ENCODE measurements around the gene VPS13A. TPM values are rescaled to one million over a fixed set of nuclear protein-coding genes. Genes with fewer than 3 reads are reported as not detected.
"Not testable (repeated sequence)": the region's sequence is repeated elsewhere in the genome, so short reads cannot be mapped to it uniquely, and the experiment has no call there.

Gene VPS13A
- polyA plus RNA-seq, 1 donor, result 19.3 TPM

GRCh38 chr9:77426712-77427111 lies 249.4 kb downstream of the VPS13A start:
- DNase-seq, result no peak

GRCh38 chr9:77427256-77427927 lies 250.1 kb downstream of the VPS13A start:
- DNase-seq, result no peak

GRCh38 chr9:77429928-77430327 lies 252.6 kb downstream of the VPS13A start:
- no peak for DNase-seq

GRCh38 chr9:77432053-77432452 lies 254.7 kb downstream of the VPS13A start:
- no peak for DNase-seq

- peak; percentile 72 for DNase-seq
These were observed 256.5 kb downstream of the VPS13A start for GRCh38 chr9:77433675-77434445.

- no peak for DNase-seq
These were observed 257.9 kb downstream of the VPS13A start for GRCh38 chr9:77435277-77435676.

- DNase-seq, result peak; percentile 26
These were observed 258.4 kb downstream of the VPS13A start for GRCh38 chr9:77435688-77436087.

GRCh38 chr9:77438653-77439052 lies 261.3 kb downstream of the VPS13A start:
- no peak for DNase-seq

- peak; percentile 60 for DNase-seq
These were observed 262.7 kb downstream of the VPS13A start for GRCh38 chr9:77440057-77440456.

- DNase-seq, result not testable (repeated sequence)
These were observed 263.8 kb downstream of the VPS13A start for GRCh38 chr9:77441124-77441523.

GRCh38 chr9:77442436-77442835 lies 265.1 kb downstream of the VPS13A start:
- DNase-seq, result no peak

GRCh38 chr9:77447646-77448045 lies 270.3 kb downstream of the VPS13A start:
- DNase-seq, result no peak

GRCh38 chr9:77449240-77450084 lies 272.1 kb downstream of the VPS13A start:
- no peak for DNase-seq

GRCh38 chr9:77450085-77450475 lies 272.7 kb downstream of the VPS13A start:
- DNase-seq, result no peak

- no peak for DNase-seq
These were observed 274.2 kb downstream of the VPS13A start for GRCh38 chr9:77451507-77451906.

GRCh38 chr9:77453825-77454647 lies 276.7 kb downstream of the VPS13A start:
- DNase-seq, result no peak

- DNase-seq, result no peak
These were observed 277.3 kb downstream of the VPS13A start for GRCh38 chr9:77454663-77455062.

- no peak for DNase-seq
These were observed 278.1 kb downstream of the VPS13A start for GRCh38 chr9:77455312-77455927.

GRCh38 chr9:77456829-77457437 lies 279.6 kb downstream of the VPS13A start:
- peak; percentile 76 for DNase-seq

GRCh38 chr9:77457916-77458592 lies 280.7 kb downstream of the VPS13A start:
- peak; percentile 51 for DNase-seq

GRCh38 chr9:77460938-77461337 lies 283.6 kb downstream of the VPS13A start:
- DNase-seq, result no peak

All from hindlimb muscle (tissue), 1 donor.